Neural cell (in vitro differentiated cells): Measurements from ENCODE around the gene ITGB2.

Experiments used
- EZH2 ChIP-seq: fragments of 200-600, 300-800 bp; shearing (Covaris generic), sonication (generic); IDR thresholded peaks from 2 replicates; pipeline ENCODE4 v1.6.1; 2014; ENCODE audit warnings: antibody characterized with exemption, low read length, borderline replicate concordance, mild to moderate bottlenecking; ENCODE audit not compliant: insufficient read depth, poor library complexity, severe bottlenecking
- POLR2AphosphoS5 ChIP-seq: IDR thresholded peaks from 2 replicates; pipeline ENCODE4 v1.6.1; 2012
- RAD21 ChIP-seq: fragments of 450-650 bp; conservative IDR thresholded peaks from 2 replicates; pipeline ENCODE4 v1.6.1; 2014; ENCODE audit warnings: antibody characterized with exemption, mild to moderate bottlenecking, moderate library complexity
- TAF1 ChIP-seq: IDR thresholded peaks from 2 replicates; pipeline ENCODE4 v1.6.1; 2012; ENCODE audit warnings: low read depth
- TF ChIP-seq, protein P1 (sequence below): fragments of 450-650 bp; IDR thresholded peaks from 2 replicates; pipeline ENCODE4 v1.5.1; 2014; ENCODE audit warnings: antibody characterized with exemption, mild to moderate bottlenecking, moderate library complexity; ENCODE audit not compliant: poor library complexity, severe bottlenecking
- TF ChIP-seq, protein P2 (sequence below): IDR thresholded peaks from 2 replicates; pipeline ENCODE4 v1.6.1; 2012; ENCODE audit warnings: borderline replicate concordance

DNA sequence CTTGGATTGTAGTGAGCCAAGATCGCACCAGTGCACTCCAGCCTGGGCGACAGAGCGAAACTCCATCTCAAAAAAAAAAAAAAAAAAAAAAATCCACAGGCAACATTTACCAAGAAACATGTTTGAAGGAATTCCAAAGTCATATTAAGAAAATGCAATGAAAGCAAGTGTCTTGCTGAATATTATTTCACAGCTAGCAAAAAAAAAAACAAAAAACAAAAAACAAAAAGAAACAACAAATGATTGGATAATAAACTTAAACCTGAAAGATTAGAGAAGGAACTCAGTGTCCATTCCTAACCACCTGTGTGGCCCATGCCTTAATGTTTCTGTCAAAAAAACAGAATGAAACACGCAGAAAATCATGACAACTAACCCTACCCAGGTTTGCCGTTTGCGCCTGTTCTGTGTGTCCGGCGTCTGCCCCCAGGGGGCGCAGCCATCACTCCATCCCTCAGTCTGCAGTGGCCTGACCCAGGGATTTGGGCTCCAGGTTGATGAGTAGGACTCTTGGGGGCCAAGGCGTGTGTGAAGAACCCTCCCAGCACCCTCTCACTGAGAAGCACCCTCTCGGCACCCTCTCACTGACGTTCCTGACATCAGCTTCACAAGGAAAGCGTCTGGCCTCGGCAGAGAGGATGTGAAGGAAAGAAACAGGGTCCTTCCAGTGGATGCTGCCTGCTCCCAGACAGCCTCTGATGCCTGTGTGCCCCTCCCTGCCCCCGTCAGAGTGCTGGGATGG lies 28.0 kb downstream of the ITGB2 start:
- TF ChIP-seq, protein P1, sequence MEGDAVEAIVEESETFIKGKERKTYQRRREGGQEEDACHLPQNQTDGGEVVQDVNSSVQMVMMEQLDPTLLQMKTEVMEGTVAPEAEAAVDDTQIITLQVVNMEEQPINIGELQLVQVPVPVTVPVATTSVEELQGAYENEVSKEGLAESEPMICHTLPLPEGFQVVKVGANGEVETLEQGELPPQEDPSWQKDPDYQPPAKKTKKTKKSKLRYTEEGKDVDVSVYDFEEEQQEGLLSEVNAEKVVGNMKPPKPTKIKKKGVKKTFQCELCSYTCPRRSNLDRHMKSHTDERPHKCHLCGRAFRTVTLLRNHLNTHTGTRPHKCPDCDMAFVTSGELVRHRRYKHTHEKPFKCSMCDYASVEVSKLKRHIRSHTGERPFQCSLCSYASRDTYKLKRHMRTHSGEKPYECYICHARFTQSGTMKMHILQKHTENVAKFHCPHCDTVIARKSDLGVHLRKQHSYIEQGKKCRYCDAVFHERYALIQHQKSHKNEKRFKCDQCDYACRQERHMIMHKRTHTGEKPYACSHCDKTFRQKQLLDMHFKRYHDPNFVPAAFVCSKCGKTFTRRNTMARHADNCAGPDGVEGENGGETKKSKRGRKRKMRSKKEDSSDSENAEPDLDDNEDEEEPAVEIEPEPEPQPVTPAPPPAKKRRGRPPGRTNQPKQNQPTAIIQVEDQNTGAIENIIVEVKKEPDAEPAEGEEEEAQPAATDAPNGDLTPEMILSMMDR = peak; percentile 60
- TF ChIP-seq POLR2AphosphoS5 (no peak), RAD21 (no peak), TAF1 (no peak), EZH2 (no peak)
- TF ChIP-seq, protein P2, sequence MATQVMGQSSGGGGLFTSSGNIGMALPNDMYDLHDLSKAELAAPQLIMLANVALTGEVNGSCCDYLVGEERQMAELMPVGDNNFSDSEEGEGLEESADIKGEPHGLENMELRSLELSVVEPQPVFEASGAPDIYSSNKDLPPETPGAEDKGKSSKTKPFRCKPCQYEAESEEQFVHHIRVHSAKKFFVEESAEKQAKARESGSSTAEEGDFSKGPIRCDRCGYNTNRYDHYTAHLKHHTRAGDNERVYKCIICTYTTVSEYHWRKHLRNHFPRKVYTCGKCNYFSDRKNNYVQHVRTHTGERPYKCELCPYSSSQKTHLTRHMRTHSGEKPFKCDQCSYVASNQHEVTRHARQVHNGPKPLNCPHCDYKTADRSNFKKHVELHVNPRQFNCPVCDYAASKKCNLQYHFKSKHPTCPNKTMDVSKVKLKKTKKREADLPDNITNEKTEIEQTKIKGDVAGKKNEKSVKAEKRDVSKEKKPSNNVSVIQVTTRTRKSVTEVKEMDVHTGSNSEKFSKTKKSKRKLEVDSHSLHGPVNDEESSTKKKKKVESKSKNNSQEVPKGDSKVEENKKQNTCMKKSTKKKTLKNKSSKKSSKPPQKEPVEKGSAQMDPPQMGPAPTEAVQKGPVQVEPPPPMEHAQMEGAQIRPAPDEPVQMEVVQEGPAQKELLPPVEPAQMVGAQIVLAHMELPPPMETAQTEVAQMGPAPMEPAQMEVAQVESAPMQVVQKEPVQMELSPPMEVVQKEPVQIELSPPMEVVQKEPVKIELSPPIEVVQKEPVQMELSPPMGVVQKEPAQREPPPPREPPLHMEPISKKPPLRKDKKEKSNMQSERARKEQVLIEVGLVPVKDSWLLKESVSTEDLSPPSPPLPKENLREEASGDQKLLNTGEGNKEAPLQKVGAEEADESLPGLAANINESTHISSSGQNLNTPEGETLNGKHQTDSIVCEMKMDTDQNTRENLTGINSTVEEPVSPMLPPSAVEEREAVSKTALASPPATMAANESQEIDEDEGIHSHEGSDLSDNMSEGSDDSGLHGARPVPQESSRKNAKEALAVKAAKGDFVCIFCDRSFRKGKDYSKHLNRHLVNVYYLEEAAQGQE = no peak
